GM18861 (cell line): Measurements from ENCODE around the gene BTF3L4.

Source experiments
- ATAC-seq: cut with Tn5 transposase; IDR thresholded peaks from one replicate; pipeline ENCODE4 v1.9.1; 2021; ENCODE audit not compliant: unreplicated experiment

BTF3L4 gene

GRCh38 chr1:52122384-52122783 lies 66.3 kb downstream of the BTF3L4 start:
- ATAC-seq: no peak

GRCh38 chr1:52123622-52124021 lies 67.5 kb downstream of the BTF3L4 start:
- no peak for ATAC-seq

GRCh38 chr1:52125736-52126359 lies 69.8 kb downstream of the BTF3L4 start:
- ATAC-seq: no peak

- ATAC-seq: no peak
These were observed 71.4 kb downstream of the BTF3L4 start for GRCh38 chr1:52127181-52128180.

- ATAC-seq: peak; percentile 63
These were observed 83.9 kb downstream of the BTF3L4 start for GRCh38 chr1:52139817-52140540.
